T-cell (primary cell): ENCODE data around the gene H2AZ2. TPM values are rescaled to one million over a fixed set of nuclear protein-coding genes. Genes with fewer than 3 reads are reported as not detected.
A peak's percentile ranks its signal among the peaks of the same experiment; 100 is the strongest.

Experiments used
- ATAC-seq, 4 experiments: fragments of 200-7000 bp in 3 of 4; fragments of 150-1000 bp in 1 of 4; cut with Tn5 transposase; replicated peaks in 1 of 4; 1 replicate in 3 of 4; 2 replicates in 1 of 4; pipeline ENCODE4 v1.10.0; 2021; ENCODE audit warnings: moderate library complexity in 3 of 4, mild to moderate bottlenecking in 2 of 4, moderate number of reproducible peaks in 1 of 4
- CTCF ChIA-PET, 2 donors: fragments of 300-600 bp; sonication (Branson Sonifier 250); formaldehyde crosslinking; loops; one replicate each; lab custom pipeline; 2022; ENCODE audit warnings: antibody characterized with exemption in 2 of 2; lab: Charles Lee
- POLR2A ChIA-PET, 2 donors: fragments of 300-600 bp; sonication (Branson Sonifier 250); formaldehyde crosslinking; loops; one replicate each; lab custom pipeline; 2022; ENCODE audit warnings: antibody characterized with exemption in 2 of 2; lab: Charles Lee
- DNase-seq, 35 experiments: peaks; one replicate each; pipeline versions ENCODE4 v3.0.0 to v3.0.0-alpha.2; 2013 to 2023
- H3K27ac ChIP-seq: one replicate; pipeline ENCODE4 v1.5.1; 2013; ENCODE audit warnings: low read length
- H3K27me3 ChIP-seq, 2 experiments: replicated peaks in 1 of 2; 1 replicate in 1 of 2; 2 replicates in 1 of 2; pipeline versions ENCODE4 v1.6.1 to v1.7.0; 2013; ENCODE audit warnings: low read length in 1 of 2, mixed read lengths in 1 of 2; ENCODE audit not compliant: control insufficient read depth in 2 of 2, insufficient read depth in 2 of 2; ENCODE audit errors: extremely low read depth in 1 of 2
- H3K36me3 ChIP-seq, 2 donors: 1 replicate in 1 of 2; 2 replicates in 1 of 2; pipeline versions ENCODE4 v1.6.1 to v1.7.0; 2013; ENCODE audit warnings: low read length in 1 of 2; ENCODE audit not compliant: control insufficient read depth in 2 of 2, insufficient read depth in 1 of 2; ENCODE audit errors: extremely low read depth in 1 of 2
- H3K4me1 ChIP-seq, 2 experiments: 1 replicate in 1 of 2; 2 replicates in 1 of 2; pipeline versions ENCODE4 v1.6.1 to v1.7.0; 2013; ENCODE audit warnings: low read length in 2 of 2, mixed read lengths in 1 of 2; ENCODE audit not compliant: insufficient read depth in 2 of 2, control insufficient read depth in 1 of 2; ENCODE audit errors: extremely low read depth in 1 of 2
- H3K4me3 ChIP-seq, 2 donors: 1 replicate in 1 of 2; 2 replicates in 1 of 2; pipeline versions ENCODE4 v1.5.1 to v1.7.0; 2013; ENCODE audit warnings: mild to moderate bottlenecking in 2 of 2, low read length in 1 of 2, moderate library complexity in 1 of 2; ENCODE audit not compliant: control insufficient read depth in 1 of 2; ENCODE audit errors: extremely low read depth in 1 of 2
- H3K9me3 ChIP-seq: 2 replicates; pipeline ENCODE4 v1.7.0; 2013
- H3K27ac Mint-ChIP-seq, 2 donors: one replicate each; pipeline ENCODE4 v1.8.0; 2020 to 2021; ENCODE audit warnings: mild to moderate bottlenecking in 2 of 2, mixed read lengths in 2 of 2
- H3K27me3 Mint-ChIP-seq, 2 donors: one replicate each; pipeline ENCODE4 v1.8.0; 2021 to 2022; ENCODE audit warnings: mixed read lengths in 2 of 2
- H3K36me3 Mint-ChIP-seq: one replicate; pipeline ENCODE4 v1.8.0; 2021; ENCODE audit warnings: mixed read lengths
- H3K4me1 Mint-ChIP-seq, 3 donors: one replicate each; pipeline ENCODE4 v1.8.0; 2020 to 2022; ENCODE audit warnings: mixed read lengths in 3 of 3, mild to moderate bottlenecking in 1 of 3
- H3K4me3 Mint-ChIP-seq, 3 donors: one replicate each; pipeline ENCODE4 v1.8.0; 2020 to 2022; ENCODE audit warnings: mild to moderate bottlenecking in 3 of 3, mixed read lengths in 3 of 3, moderate library complexity in 3 of 3
- H3K9me3 Mint-ChIP-seq, 3 donors: one replicate each; pipeline ENCODE4 v1.8.0; 2020 to 2022; ENCODE audit warnings: mixed read lengths in 3 of 3
- WGBS: methylation state at CpG from one replicate; pipeline ENCODE4 v1.1.5; 2013; ENCODE audit warnings: missing lambda C conversion rate; ENCODE audit not compliant: insufficient coverage; 5-methylcytosine and 5-hydroxymethylcytosine counted together
- total RNA-seq, 35 experiments: library from RNA in 6 of 35; stranded (reverse) in 6 of 35; fragments of 120-200 nt in 1 of 35; gene quantifications; one replicate each; pipeline versions ENCODE4 v1.2.1 to v1.2.4 and lab custom pipeline; 2013 to 2026

The H2AZ2 gene
- total RNA-seq, 5 donors from 2014 or later (not counting 1 experiment from before 2014, with no cell fraction given) = 151 to 177 (median 158) TPM

- H3K9me3 ChIP-seq = no peaks in the 10 kb centered on the region
- H3K27ac ChIP-seq = peak overlapping the region; percentile 99
- H3K4me3 ChIP-seq = peak overlapping the region; percentile 15 to 99
- H3K36me3 ChIP-seq = peaks cover 0 to 46% of the 10 kb centered on the region in 2 donors
- Mint-ChIP-seq H3K9me3 (no peaks in the 10 kb centered on the region), H3K36me3 (peaks cover 41% of the 10 kb centered on the region), H3K27ac (peak overlapping the region; percentile 31 to 93), H3K27me3 (no peaks in the 10 kb centered on the region), H3K4me1 (peaks cover 26 to 45% (median 44%) of the 10 kb centered on the region in 3 donors), H3K4me3 (peak overlapping the region; percentile 87 to 95 (median 89))
- CTCF ChIA-PET = interaction anchor here in 1 of 2 donors (1.0 to 1.3 kb wide), 7 partner anchors 21 to 210 kb away, joined by 3 to 15 read pairs (median 5); partner anchors contain the start of genes H2AZ2 and OGDH
- WGBS = no CpG with 5 or more reads among the region's 2 CpGs
- no peaks in the 10 kb centered on the region for H3K27me3 ChIP-seq
- POLR2A ChIA-PET = interaction anchor here (0.6 to 1.5 kb wide), 10 partner anchors 12 to 971 kb away, joined by 3 to 15 read pairs (median 4); partner anchors contain the start of genes H2AZ2 (in 1 of the 2) and OGDH (in 1 of the 2)
- DNase-seq = no peak
- ATAC-seq = no peak
- peaks cover 17 to 25% of the 10 kb centered on the region in 2 experiments for H3K4me1 ChIP-seq
These were observed 49.1 kb downstream of the H2AZ2 start for GRCh38 chr7:44798649-44799305.

GRCh38 chr7:44797329-44798258, 50.3 kb downstream of the H2AZ2 start:
- Mint-ChIP-seq H3K4me1 (peaks cover 26 to 42% (median 42%) of the 10 kb centered on the region in 3 donors), H3K27ac (peak overlapping the region; percentile 93 to 95), H3K27me3 (no peaks in the 10 kb centered on the region), H3K9me3 (no peaks in the 10 kb centered on the region), H3K36me3 (peaks cover 37% of the 10 kb centered on the region), H3K4me3 (peak overlapping the region; percentile 87 to 95 (median 89))
- H3K36me3 ChIP-seq = peaks cover 0 to 34% of the 10 kb centered on the region in 2 donors
- peak overlapping the region; percentile 99 for H3K27ac ChIP-seq
- H3K4me3 ChIP-seq = peak overlapping the region; percentile 76 to 99
- no peaks in the 10 kb centered on the region for H3K9me3 ChIP-seq
- CTCF ChIA-PET = interaction anchor here in 1 of 2 donors (1.0 to 1.3 kb wide), 6 partner anchors 37 to 209 kb away, joined by 3 to 8 read pairs (median 4); partner anchors contain the start of genes H2AZ2 and OGDH
- peak; percentile 63 to 88 (median 78) for DNase-seq
- 0% methylated on average over 3 of the region's 26 CpGs for WGBS
- H3K4me1 ChIP-seq = peaks cover 17 to 25% of the 10 kb centered on the region in 2 experiments
- ATAC-seq = peak; percentile 47 to 59 (median 56)
- no peaks in the 10 kb centered on the region for H3K27me3 ChIP-seq
- POLR2A ChIA-PET = interaction anchor here (0.6 to 1.5 kb wide), 11 partner anchors 10 to 216 kb away, joined by 3 to 15 read pairs (median 4); partner anchors contain the start of genes H2AZ2 (in 1 of the 2) and OGDH (in 1 of the 2)

GRCh38 chr7:44796504-44797328, 51.2 kb downstream of the H2AZ2 start, which contains the start of gene PPIA:
Gene PPIA, plus strand, starts transcription at chr7:44796681. Its CDS starts 44 bp downstream, at chr7:44796725.
- peak within 1 kb of the TSS; percentile 87 to 95 (median 89) for H3K4me3 Mint-ChIP-seq

GRCh38 chr7:44796034-44796503, 51.8 kb downstream of the H2AZ2 start:
- Mint-ChIP-seq H3K9me3 (no peaks in the 10 kb centered on the region), H3K27ac (peak overlapping the region; percentile 89 to 94), H3K27me3 (no peaks in the 10 kb centered on the region), H3K4me1 (peaks cover 26 to 34% (median 33%) of the 10 kb centered on the region in 3 donors), H3K36me3 (peaks cover 26% of the 10 kb centered on the region), H3K4me3 (peak overlapping the region; percentile 87 to 95 (median 89))
- no peaks in the 10 kb centered on the region for H3K9me3 ChIP-seq
- DNase-seq = peak in 9 of 35 experiments; percentile 18 to 71 (median 21)
- H3K4me3 ChIP-seq = peak overlapping the region; percentile 74 to 99
- peak overlapping the region; percentile 99 for H3K27ac ChIP-seq
- peaks cover 0 to 20% of the 10 kb centered on the region in 2 donors for H3K36me3 ChIP-seq
- peaks cover 17 to 25% of the 10 kb centered on the region in 2 experiments for H3K4me1 ChIP-seq
- peak; percentile 17 to 24 (median 21) for ATAC-seq
- ChIA-PET POLR2A (interaction anchor here in 1 of 2 donors (1.1 kb wide), 1 partner anchor 50 kb away, joined by 3 read pairs; no protein-coding TSS in a partner anchor), CTCF (no interaction called here)
- WGBS = under 1% methylated on average over 59 of the region's 59 CpGs
- no peaks in the 10 kb centered on the region for H3K27me3 ChIP-seq

More at GRCh38 chr7:44796504-44797328, 51.2 kb downstream of the H2AZ2 start, which contains the start of gene PPIA:
- Mint-ChIP-seq H3K9me3 (no peaks in the 10 kb centered on the region), H3K36me3 (peaks cover 33% of the 10 kb centered on the region), H3K27ac (peak within 1 kb of the TSS; percentile 94 to 95), H3K27me3 (no peaks in the 10 kb centered on the region), H3K4me1 (peaks cover 26 to 40% (median 39%) of the 10 kb centered on the region in 3 donors)
- peak; percentile 94 to 99 (median 98) for DNase-seq
- peak within 1 kb of the TSS; percentile 99 for H3K27ac ChIP-seq
- H3K4me3 ChIP-seq = peak within 1 kb of the TSS; percentile 76 to 99
- no peaks in the 10 kb centered on the region for H3K9me3 ChIP-seq
- peaks cover 0 to 25% of the 10 kb centered on the region in 2 donors for H3K36me3 ChIP-seq
- under 1% methylated on average over 94 of the region's 99 CpGs for WGBS
- no peaks in the 10 kb centered on the region for H3K27me3 ChIP-seq
- POLR2A ChIA-PET = interaction anchor here (0.6 to 0.7 kb wide), 4 partner anchors 11 to 652 kb away, joined by 3 to 5 read pairs (median 4); no protein-coding TSS in a partner anchor
- H3K4me1 ChIP-seq = peaks cover 17 to 25% of the 10 kb centered on the region in 2 experiments
- CTCF ChIA-PET = no interaction called here
- peak; percentile 88 to 90 (median 90) for ATAC-seq

GRCh38 chr7:44794331-44794730, 53.6 kb downstream of the H2AZ2 start:
- no peak overlapping the region for H3K27ac ChIP-seq
- H3K36me3 ChIP-seq = peaks cover 0 to 3% of the 10 kb centered on the region in 2 donors
- POLR2A ChIA-PET = interaction anchor here in 1 of 2 donors (0.6 kb wide), 1 partner anchor 40 kb away, joined by 5 read pairs; no protein-coding TSS in a partner anchor
- CTCF ChIA-PET = interaction anchor here in 1 of 2 donors (0.7 kb wide), 1 partner anchor 143 kb away, joined by 3 read pairs; no protein-coding TSS in a partner anchor
- peaks cover 19 to 21% (median 20%) of the 10 kb centered on the region in 3 donors for H3K4me1 Mint-ChIP-seq
- H3K27me3 ChIP-seq = no peaks in the 10 kb centered on the region
- no peak overlapping the region for H3K27ac Mint-ChIP-seq
- no peaks in the 10 kb centered on the region for H3K9me3 ChIP-seq
- H3K4me3 ChIP-seq = no peak overlapping the region
- peaks cover 17 to 19% of the 10 kb centered on the region in 2 experiments for H3K4me1 ChIP-seq
- H3K4me3 Mint-ChIP-seq = peak overlapping the region in 1 of 3 donors; percentile 3
- H3K27me3 Mint-ChIP-seq = no peaks in the 10 kb centered on the region
- DNase-seq (no peak), ATAC-seq (no peak)
- whole genome bisulfite sequencing = no CpG with 5 or more reads among the region's 3 CpGs
- H3K36me3 Mint-ChIP-seq = peaks cover 10% of the 10 kb centered on the region
- no peaks in the 10 kb centered on the region for H3K9me3 Mint-ChIP-seq
